HG02970 (cell line): ENCODE results near the gene FRAS1.
"Not testable (repeated sequence)": the region's sequence is repeated elsewhere in the genome, so short reads cannot be mapped to it uniquely, and the experiment has no call there.

Experiments used
- ATAC-seq: cut with Tn5 transposase; IDR thresholded peaks from one replicate; pipeline ENCODE4 v1.9.1; 2021; ENCODE audit warnings: mild to moderate bottlenecking, moderate library complexity, moderate number of reproducible peaks; ENCODE audit not compliant: unreplicated experiment, low FRiP score

Gene FRAS1

GRCh38 chr4:78254893-78255292 lies 197.8 kb downstream of the FRAS1 start:
- ATAC-seq: no peak

DNA sequence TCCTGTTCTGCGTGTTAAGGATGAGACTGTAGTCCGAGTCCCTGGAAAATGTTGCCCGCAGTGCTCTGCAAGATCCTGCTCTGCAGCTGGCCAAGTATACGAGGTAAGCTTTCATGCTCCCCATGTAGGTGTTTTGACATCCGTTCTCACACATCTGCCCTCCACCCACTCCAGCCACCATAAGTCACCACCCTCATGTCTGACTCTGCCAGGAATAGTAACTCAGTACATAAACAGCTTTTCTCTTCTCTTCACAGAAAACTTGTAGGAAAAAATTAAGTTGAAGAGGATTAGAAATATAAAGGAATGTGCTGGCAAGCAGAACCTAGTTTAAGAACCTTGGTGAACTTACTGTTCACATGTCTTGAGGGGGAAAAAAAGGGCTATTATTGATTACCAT lies 207.9 kb downstream of the FRAS1 start:
- ATAC-seq: no peak

DNA sequence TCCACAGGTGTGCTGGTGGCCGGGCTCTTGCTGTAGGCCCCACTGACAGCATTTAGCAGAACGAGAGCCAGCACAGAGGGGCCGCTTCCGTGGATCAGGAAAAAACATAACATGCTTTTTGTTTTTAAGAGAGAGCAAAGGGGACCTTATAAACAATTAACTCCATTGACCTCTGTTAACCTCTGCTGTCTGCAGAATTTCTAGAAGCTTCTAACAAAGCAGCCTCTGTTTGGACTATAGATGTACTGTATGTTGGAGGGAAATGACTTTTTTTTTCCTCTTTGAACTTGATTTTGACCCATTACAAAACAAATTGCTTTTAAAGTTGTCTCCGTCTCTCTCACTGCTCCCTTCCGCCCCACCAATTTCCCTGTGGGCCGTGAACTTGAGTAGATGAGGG lies 210.7 kb downstream of the FRAS1 start:
- ATAC-seq: no peak

DNA sequence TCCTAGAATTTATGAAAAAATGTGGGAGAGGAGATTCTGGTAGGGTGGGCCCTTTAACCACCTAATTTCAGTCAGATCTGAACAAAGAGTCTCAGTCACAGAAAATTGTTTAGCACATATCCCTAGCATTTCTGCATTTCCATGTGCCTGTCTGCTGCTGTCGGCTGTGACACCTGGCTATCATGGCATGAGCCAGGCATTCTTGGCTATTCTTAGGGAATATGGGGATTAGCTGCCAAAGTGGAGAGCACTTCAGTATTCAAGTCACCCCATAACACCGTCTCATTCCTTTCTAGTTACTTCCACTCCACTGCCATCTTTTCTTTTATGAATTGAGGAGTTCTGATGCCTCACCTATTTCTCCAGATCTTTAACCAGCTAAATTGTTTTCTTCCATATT lies 211.5 kb downstream of the FRAS1 start:
- no peak for ATAC-seq

DNA sequence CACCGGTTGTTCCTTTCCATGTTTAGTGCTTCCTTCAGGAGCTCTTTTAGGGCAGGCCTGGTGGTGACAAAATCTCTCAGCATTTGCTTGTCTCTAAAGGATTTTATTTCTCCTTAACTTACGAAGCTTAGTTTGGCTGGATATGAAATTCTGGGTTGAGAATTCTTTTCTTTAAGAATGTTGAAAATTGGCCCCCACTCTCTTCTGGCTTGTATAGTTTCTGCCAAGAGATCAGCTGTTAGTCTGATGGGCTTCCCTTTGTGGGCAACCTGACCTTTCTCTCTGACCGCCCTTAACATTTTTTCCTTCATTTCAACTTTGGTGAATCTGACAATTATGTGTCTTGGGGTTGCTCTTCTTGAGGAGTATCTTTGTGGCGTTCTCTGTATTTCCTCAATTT lies 218.3 kb downstream of the FRAS1 start:
- not testable (repeated sequence) for ATAC-seq

GRCh38 chr4:78286281-78286680 lies 229.2 kb downstream of the FRAS1 start:
- no peak for ATAC-seq

- ATAC-seq: no peak
Measured at GRCh38 chr4:78288327-78288726, 231.2 kb downstream of the FRAS1 start.

- no peak for ATAC-seq
Measured at GRCh38 chr4:78291277-78291676, 234.2 kb downstream of the FRAS1 start.

DNA sequence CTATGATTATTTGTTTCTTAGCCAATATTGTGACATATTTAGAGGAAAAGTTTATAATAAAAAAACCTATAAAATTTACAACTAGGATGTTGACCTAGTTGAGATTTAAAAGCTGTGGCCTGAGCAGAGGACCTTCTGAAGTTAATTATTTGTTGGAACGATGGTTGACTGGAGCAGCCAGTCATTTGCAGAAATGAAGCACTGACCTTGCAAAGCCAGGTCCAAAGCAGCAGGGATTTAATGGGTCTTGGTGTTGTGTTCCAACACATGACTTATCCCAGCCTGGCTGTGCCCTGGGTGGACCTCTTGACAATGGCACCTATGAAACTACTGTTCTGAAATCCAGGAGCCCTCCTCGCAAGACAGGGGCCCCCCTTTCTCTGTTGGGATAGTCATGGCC lies 235.2 kb downstream of the FRAS1 start:
- ATAC-seq: no peak

- no peak for ATAC-seq
Measured at GRCh38 chr4:78292856-78293255, 235.7 kb downstream of the FRAS1 start.

GRCh38 chr4:78293348-78293747 lies 236.2 kb downstream of the FRAS1 start:
- ATAC-seq: no peak

- ATAC-seq: no peak
Measured at GRCh38 chr4:78293821-78294301, 236.7 kb downstream of the FRAS1 start.

GRCh38 chr4:78296261-78296660 lies 239.1 kb downstream of the FRAS1 start:
- ATAC-seq: no peak

DNA sequence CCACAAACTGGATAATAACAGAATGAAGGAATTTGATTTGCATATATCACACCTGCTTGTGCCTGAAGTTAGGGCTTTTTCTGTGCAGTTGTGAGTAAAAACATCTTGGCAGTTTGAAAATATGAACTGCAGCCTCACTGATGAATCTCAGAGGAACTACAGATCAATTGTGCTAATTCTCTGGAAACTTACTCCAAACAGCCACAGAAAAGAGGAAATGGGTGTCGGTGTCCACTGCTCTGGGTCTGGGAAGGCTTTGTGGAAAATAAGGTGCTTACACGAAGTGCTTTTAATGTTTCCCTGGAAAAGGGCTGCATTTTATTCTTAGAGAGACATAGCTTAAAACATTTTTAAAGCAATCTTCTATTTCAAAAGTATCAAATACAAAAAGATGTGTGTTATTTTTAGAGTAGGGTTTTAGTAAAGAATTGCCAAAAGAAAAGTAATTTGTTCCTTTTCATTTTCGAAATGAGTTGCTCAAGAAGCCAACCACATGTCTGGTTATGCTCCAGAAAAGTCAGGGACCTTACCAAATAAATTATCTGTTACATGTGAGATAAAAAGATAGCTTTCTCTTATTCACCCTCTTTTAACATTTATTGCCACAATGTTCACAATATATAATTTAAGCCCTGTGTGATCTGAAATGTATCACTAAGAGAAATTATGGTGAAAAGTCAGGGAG lies 240.1 kb downstream of the FRAS1 start:
- ATAC-seq: peak; percentile 37

DNA sequence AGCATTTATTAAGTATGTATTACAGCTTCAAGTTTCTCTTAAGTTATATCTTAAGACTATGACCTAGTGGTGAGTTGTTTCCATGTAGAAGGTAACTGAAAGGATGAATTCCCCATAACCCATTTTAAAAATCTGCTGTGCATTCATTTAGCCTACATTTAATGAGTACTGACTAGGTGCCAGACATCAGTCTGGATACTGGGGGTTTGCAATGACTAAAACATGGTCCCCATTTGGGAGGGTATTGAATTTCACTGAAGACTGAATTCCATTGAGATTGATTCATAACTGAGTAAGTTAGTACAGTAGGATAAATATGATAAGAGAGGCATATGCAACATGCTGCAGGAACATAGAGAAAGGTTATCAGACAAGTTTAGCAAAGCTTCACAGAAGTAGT lies 241.5 kb downstream of the FRAS1 start:
- no peak for ATAC-seq

DNA sequence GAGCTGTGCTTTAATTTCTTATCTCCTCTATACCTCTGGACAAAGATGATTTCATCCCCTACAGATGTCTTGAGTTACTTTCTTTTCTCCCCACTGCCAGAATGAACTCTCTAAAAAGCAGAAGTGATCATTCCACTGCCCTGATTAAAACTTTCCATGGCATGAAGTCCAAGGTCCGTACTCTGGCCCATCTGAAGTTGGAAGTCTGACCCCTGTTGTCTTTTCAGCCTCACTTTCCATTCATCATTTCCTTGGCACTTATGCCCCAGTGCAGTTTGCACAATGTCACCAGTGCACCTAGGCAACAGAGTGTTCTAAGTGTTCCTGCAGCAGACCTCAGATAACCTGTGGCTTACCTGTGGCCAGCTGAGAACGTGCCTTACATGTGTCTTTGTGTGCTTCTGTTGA lies 242.4 kb downstream of the FRAS1 start:
- peak; percentile 57 for ATAC-seq

DNA sequence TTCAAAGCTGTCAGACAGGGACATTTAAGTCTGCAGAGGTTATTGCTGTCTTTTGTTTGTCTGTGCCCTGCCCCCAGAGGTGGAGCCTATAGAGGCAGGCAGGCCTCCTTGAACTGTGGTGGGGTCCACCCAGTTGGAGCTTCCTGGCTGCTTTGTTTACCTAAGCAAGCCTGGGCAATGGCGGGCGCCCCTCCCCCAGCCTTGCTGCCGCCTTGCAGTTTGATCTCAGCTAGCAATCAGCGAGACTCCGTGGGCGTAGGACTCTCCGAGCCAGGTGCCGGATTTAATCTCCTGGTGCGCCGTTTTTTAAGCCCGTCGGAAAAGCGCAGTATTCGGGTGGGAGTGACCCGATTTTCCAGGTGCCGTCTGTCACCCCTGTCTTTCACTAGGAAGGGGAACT lies 250.1 kb downstream of the FRAS1 start:
- not testable (repeated sequence) for ATAC-seq

DNA sequence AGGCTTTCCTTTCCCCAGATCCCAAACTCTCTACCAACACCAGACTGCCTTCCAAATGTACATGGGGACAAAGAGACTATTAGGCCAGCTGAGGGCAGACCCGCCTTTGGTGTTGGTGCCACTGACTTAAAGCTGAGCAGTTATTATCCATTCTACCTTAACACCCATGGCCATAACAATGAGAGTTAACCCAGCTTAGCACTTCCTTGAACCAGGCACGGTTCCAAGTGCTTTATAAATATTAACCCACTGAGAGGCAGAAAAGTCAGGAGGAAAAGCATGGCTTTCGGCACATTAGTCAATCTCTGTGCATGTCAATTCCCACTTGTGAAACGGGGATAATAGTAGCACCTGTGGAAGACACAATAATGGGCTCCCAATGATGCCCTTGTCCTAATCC lies 251.4 kb downstream of the FRAS1 start:
- no peak for ATAC-seq

DNA sequence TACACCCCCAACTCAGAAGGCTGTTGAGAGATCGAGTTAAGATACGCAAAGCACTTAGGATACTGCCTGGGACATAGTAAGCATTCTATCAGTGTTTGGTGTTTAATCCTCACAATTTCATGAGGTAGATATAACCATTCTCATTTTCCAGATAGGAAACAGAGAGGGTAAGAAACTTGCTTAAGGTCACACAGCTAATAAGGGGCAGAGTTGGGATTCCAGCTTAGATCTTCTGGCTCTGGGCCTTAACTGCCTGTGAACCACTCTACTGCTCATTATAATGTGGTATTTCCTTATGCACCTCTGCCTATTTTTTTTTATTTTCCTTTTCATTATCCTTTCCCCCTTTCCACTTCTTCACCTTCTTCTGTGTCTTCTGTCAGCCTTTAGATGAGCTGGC lies 252.2 kb downstream of the FRAS1 start:
- no peak for ATAC-seq

DNA sequence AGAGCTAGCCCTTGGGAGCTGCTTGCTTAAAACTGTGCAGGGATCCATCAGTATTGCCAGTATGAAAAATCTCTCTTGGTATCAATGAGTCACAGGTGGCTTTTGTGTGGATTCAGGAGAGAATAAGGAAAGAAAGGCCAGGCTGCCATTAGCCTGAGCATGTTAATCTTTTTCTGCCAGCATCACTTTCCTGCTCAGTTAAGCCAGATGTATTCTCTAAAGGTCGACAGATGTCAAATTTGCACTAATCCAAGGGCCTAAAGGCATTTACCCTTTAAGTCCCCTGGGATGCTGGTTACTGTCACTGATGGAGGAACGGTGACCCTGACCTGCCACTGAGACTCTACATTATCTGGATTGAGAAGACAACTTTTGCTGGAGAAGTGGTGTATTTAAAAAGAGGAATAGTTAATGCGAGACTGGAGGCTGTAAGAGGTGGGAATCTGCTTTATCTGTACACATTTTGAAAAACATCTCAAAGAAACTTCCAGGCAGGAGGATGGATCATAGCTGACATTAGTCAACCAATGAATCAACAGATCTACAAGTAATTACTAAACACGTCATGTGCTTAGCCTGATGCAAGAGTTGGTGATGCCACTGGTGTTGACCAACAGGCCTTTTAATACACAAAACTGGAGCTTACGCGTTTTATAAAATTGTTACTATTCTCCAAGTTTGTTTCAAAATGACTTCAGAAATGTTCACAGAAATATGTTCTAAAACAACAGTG lies 253.1 kb downstream of the FRAS1 start:
- ATAC-seq: no peak

DNA sequence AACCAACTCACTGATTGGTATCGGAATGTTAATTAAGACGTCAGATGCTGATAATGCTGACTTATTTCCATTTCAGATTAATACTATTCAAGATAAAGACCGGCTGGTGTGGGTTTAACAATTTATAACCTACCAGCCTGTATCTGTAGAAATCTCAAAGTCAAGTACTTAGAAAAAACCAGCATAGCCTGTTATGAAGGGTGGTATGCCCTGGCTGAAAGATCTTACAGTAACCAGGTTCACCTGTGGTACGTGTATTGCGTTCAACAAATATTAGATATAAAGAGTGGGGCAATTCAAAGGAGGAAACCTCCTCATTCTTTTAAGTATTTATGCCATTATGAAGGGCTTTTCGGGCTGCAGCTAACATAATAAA lies 253.6 kb downstream of the FRAS1 start:
- ATAC-seq: no peak

DNA sequence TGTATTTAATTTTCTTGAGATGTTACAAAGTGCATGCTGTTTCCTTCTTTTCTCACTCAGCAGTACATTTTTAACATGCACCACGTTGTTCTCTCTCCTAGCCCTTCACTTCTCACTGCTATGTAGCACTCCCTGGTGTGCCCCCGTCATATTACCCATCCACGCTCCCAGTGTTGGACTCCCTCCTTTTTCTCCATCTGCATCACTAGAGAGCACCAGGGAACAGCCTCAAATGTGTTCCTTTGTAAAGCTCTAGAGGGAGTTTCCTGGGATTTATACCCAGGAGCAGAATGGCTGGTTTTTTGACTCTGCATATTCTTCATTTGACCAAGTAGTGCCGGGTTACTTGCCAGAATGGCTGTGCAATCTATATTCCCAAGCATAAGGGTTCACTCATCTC lies 254.2 kb downstream of the FRAS1 start:
- no peak for ATAC-seq
